Adrenal gland (tissue), 12 donors: ENCODE results near the gene LPIN1. TPM values are rescaled to one million over a fixed set of nuclear protein-coding genes. Genes with fewer than 3 reads are reported as not detected.
A peak's percentile ranks its signal among the peaks of the same experiment; 100 is the strongest.

Experiments
- DNase-seq, 7 donors: peaks; one replicate each; pipeline ENCODE4 v3.0.0-alpha.2; 2019 to 2020
- H3K27ac ChIP-seq, 5 donors: fragments of 200-600 bp; sonication (generic) in 4 of 5; 1 replicate in 3 of 5; 2 replicates in 2 of 5; pipeline versions ENCODE4 v1.5.1 to v1.8.0; 2016 to 2020; ENCODE audit warnings: mild to moderate bottlenecking in 1 of 5
- H3K27me3 ChIP-seq: fragments of 200-600 bp; 2 replicates; pipeline ENCODE4 v1.8.0; 2021
- H3K36me3 ChIP-seq, 2 donors: fragments of 200-600 bp; replicated peaks in 1 of 2; 1 replicate in 1 of 2; 2 replicates in 1 of 2; pipeline versions ENCODE4 v1.5.1 to v1.8.0; 2018 to 2022
- H3K4me1 ChIP-seq, 2 donors: fragments of 200-600 bp; replicated peaks in 1 of 2; 1 replicate in 1 of 2; 2 replicates in 1 of 2; pipeline versions ENCODE4 v1.5.1 to v1.8.0; 2018 to 2021
- H3K4me3 ChIP-seq, 4 donors: fragments of 200-600 bp; sonication (generic) in 3 of 4; one replicate each; pipeline ENCODE4 v1.5.1; 2016 to 2018
- H3K9me3 ChIP-seq, 3 donors: fragments of 200-600 bp; sonication (generic) in 1 of 3; replicated peaks in 1 of 3; 1 replicate in 2 of 3; 2 replicates in 1 of 3; pipeline versions ENCODE4 v1.5.1 to v1.8.0; 2016 to 2021
- CTCF ChIP-seq, 6 experiments: fragments of 450-650 bp in 4 of 6; fragments of 200-600 bp in 2 of 6; sonication (generic) in 1 of 6; IDR thresholded peaks; 1 replicate in 5 of 6; 2 replicates in 1 of 6; pipeline versions ENCODE4 v1.5.1 to v1.8.0; 2016 to 2021; ENCODE audit warnings: antibody characterized with exemption in 6 of 6, mild to moderate bottlenecking in 2 of 6, moderate library complexity in 1 of 6
- POLR2A ChIP-seq, 2 donors: fragments of 450-650 bp; IDR thresholded peaks; one replicate each; pipeline ENCODE4 v1.6.1; 2017; ENCODE audit warnings: antibody characterized with exemption in 2 of 2, mild to moderate bottlenecking in 2 of 2, moderate library complexity in 1 of 2
- WGBS, 4 donors: extraction: QIAGEN DNeasy Blood & Tissue Kit in 2 of 4; methylation state at CpG; one replicate each; pipeline versions ENCODE4 v1.1.5 to v1.1.7; 2013 to 2017; 5-methylcytosine and 5-hydroxymethylcytosine counted together
- intact Hi-C, 2 donors: fragments of 100-400 bp; cut with DNase I; formaldehyde crosslinking; loops; one replicate each; pipeline versions ENCODE4 v1.14.1 to v1.15.0; 2022 to 2023
- polyA plus RNA-seq, 3 donors: library from polyadenylated mRNA; stranded (reverse); fragments of 200-250 nt in 2 of 3; fragments of 350-450 nt in 1 of 3; fragmentation: Illumina TruSeq in 1 of 3; extraction: RNeasy Lipid Tissue Mini Kit (QIAGEN cat#74804) in 1 of 3; gene quantifications; one replicate each; pipeline ENCODE4 v1.2.3, GENCODE V29; 2013 to 2014
- total RNA-seq, 9 donors: library from RNA; depleted of rRNA in 4 of 9; stranded (reverse); fragments of >200 nt in 4 of 9; fragments of 120-200 nt in 1 of 9; fragmentation: NEBNext Ultra II Directional in 1 of 9; extraction: Animal tissue kit (Norgen Biotek cat#: 25700) in 1 of 9; gene quantifications; one replicate each; pipeline versions ENCODE4 v1.1.0 to v1.2.4, GENCODE V29; 2013 to 2023
- donor health status: healthy with polysubstance abuse.
- donor health status: Bipolar disorder and iron deficiency.
- donor health status: DM: yes; HTN: yes; CAD: no.
- donor health status: DM: no; HTN: no; CAD: no.
- donor health status: DM: no; HTN: no; CAD: no.
- donor health status: DM: yes; HTN: yes; CAD: no.

LPIN1 gene
- total and polyA plus RNA-seq, 12 donors = 17.0 to 58.5 (median 36.8) TPM

GRCh38 chr2:11710632-11711353 is 35.6 kb upstream of the LPIN1 start:
- Histone ChIP-seq H3K4me3 (no peak overlapping the region), H3K9me3 (no peaks in the 10 kb centered on the region), H3K36me3 (no peaks in the 10 kb centered on the region), H3K27me3 (no peaks in the 10 kb centered on the region), H3K4me1 (peaks cover 0 to 13% of the 10 kb centered on the region in 2 donors), H3K27ac (peak overlapping the region in 3 of 5 donors; percentile 3 to 55 (median 19))
- WGBS, 4 donors = 13 to 39% (median 19%) methylated on average over 3 of the region's 3 CpGs
- intact Hi-C loops = no loop called here
- TF ChIP-seq CTCF (IDR thresholded peaks at IDR 0.05) = no peak
- no peak for TF ChIP-seq POLR2A (IDR thresholded peaks at IDR 0.05)
- DNase-seq = peak in 1 of 7 donors; percentile 47

- TF ChIP-seq CTCF (IDR thresholded peaks at IDR 0.05) (no peak), POLR2A (IDR thresholded peaks at IDR 0.05) (no peak)
Observed at GRCh38 chr2:11711354-11711716, 35.1 kb upstream of the LPIN1 start.

GRCh38 chr2:11711751-11712150 is 34.7 kb upstream of the LPIN1 start:
- H3K27me3 ChIP-seq = no peaks in the 10 kb centered on the region
- no peak overlapping the region for H3K27ac ChIP-seq
- H3K4me1 ChIP-seq = peaks cover under 1 to 17% of the 10 kb centered on the region in 2 donors
- no peaks in the 10 kb centered on the region for H3K9me3 ChIP-seq
- H3K4me3 ChIP-seq = no peak overlapping the region
- intact Hi-C loops = no loop called here
- 72 to 81% (median 77%) methylated on average over 8 of the region's 8 CpGs for WGBS, 4 donors
- no peak for TF ChIP-seq POLR2A (IDR thresholded peaks at IDR 0.05)
- no peak for TF ChIP-seq CTCF (IDR thresholded peaks at IDR 0.05)
- DNase-seq = peak in 1 of 7 donors; percentile 43
- no peaks in the 10 kb centered on the region for H3K36me3 ChIP-seq

More at GRCh38 chr2:11711354-11711716, 35.1 kb upstream of the LPIN1 start:
- Histone ChIP-seq H3K4me3 (no peak overlapping the region), H3K9me3 (no peaks in the 10 kb centered on the region), H3K4me1 (peaks cover 0 to 13% of the 10 kb centered on the region in 2 donors), H3K36me3 (no peaks in the 10 kb centered on the region), H3K27me3 (no peaks in the 10 kb centered on the region), H3K27ac (no peak overlapping the region)
- 78 to 90% (median 83%) methylated on average over 1 of the region's 1 CpG for WGBS, 4 donors
- DNase-seq = no peak
- intact Hi-C loops = no loop called here

GRCh38 chr2:11712866-11713265 is 33.6 kb upstream of the LPIN1 start:
- H3K27me3 ChIP-seq = no peaks in the 10 kb centered on the region
- no peaks in the 10 kb centered on the region for H3K36me3 ChIP-seq
- H3K9me3 ChIP-seq = no peaks in the 10 kb centered on the region
- H3K27ac ChIP-seq = no peak overlapping the region
- peaks cover 12 to 28% of the 10 kb centered on the region in 2 donors for H3K4me1 ChIP-seq
- no peak overlapping the region for H3K4me3 ChIP-seq
- intact Hi-C loops = no loop called here
- TF ChIP-seq POLR2A (IDR thresholded peaks at IDR 0.05) = no peak
- TF ChIP-seq CTCF (IDR thresholded peaks at IDR 0.05) = no peak
- 81 to 100% (median 97%) methylated on average over 2 of the region's 2 CpGs for WGBS, 4 donors
- DNase-seq = peak in 1 of 7 donors; percentile 20
